Measurements from ENCODE around the gene DAW1.

- TF ChIP-seq CTCF (conservative IDR thresholded peaks at IDR 0.05; ENCODE audit: low read depth, low read length) (no peak), EZH2 (IDR thresholded peaks at IDR 0.05; ENCODE audit: low read length, unreplicated experiment) (no peak), EZH2phosphoT487 (IDR thresholded peaks at IDR 0.05; ENCODE audit: borderline replicate concordance, low read length) (no peak)
Observed at GRCh38 chr2:227971619-227972230, 100.3 kb downstream of the DAW1 start.

Measured in PC-3 (cell line).